Activated T-cell treated with anti-CD3 and anti-CD28 coated beads for 48 hours (primary cell): ENCODE results near the gene TRIM25.

Source experiments
- DNase-seq: peaks from one replicate; pipeline ENCODE4 v3.0.0-alpha.2; 2020; ENCODE audit warnings: low read depth

Gene TRIM25

GRCh38 chr17:56926270-56926669 lies 12.4 kb upstream of the TRIM25 start:
- no peak for DNase-seq

- no peak for DNase-seq
These were observed 11.2 kb upstream of the TRIM25 start for GRCh38 chr17:56925088-56925487.

GRCh38 chr17:56919717-56920116 lies 5.9 kb upstream of the TRIM25 start:
- DNase-seq: no peak

- DNase-seq: no peak
These were observed 5.1 kb upstream of the TRIM25 start for GRCh38 chr17:56918916-56919315.

- no peak for DNase-seq
These were observed 3.9 kb upstream of the TRIM25 start for GRCh38 chr17:56917559-56918296.

GRCh38 chr17:56914581-56915273 lies 878 bp upstream of the TRIM25 start:
- no peak for DNase-seq

- peak; percentile 17 for DNase-seq
These were observed 439 bp downstream of the TRIM25 start for GRCh38 chr17:56913353-56913866.

GRCh38 chr17:56913000-56913311 lies 893 bp downstream of the TRIM25 start:
- no peak for DNase-seq

- DNase-seq: no peak
These were observed 1.5 kb downstream of the TRIM25 start for GRCh38 chr17:56912105-56912999.

GRCh38 chr17:56910509-56911235 lies 3.2 kb downstream of the TRIM25 start:
- DNase-seq: no peak

- DNase-seq: no peak
These were observed 3.9 kb downstream of the TRIM25 start for GRCh38 chr17:56909742-56910508.

GRCh38 chr17:56908001-56908542 lies 5.8 kb downstream of the TRIM25 start:
- DNase-seq: no peak

- no peak for DNase-seq
These were observed 10.3 kb downstream of the TRIM25 start for GRCh38 chr17:56903560-56903959.

GRCh38 chr17:56902348-56902747 lies 11.5 kb downstream of the TRIM25 start:
- no peak for DNase-seq

- DNase-seq: no peak
These were observed 14.4 kb downstream of the TRIM25 start for GRCh38 chr17:56899403-56899802.

- DNase-seq: no peak
These were observed 15.0 kb downstream of the TRIM25 start for GRCh38 chr17:56898874-56899273.

- no peak for DNase-seq
These were observed 16.0 kb downstream of the TRIM25 start for GRCh38 chr17:56897646-56898424.

- DNase-seq: no peak
These were observed 16.9 kb downstream of the TRIM25 start for GRCh38 chr17:56896968-56897359.

- no peak for DNase-seq
These were observed 17.5 kb downstream of the TRIM25 start for GRCh38 chr17:56896217-56896967.
